22Rv1 (cell line): ENCODE data around the gene NID2.

Experiments used
- H3K27ac ChIP-seq: fragments of 450-650 bp; 2 replicates; pipeline ENCODE4 v1.5.1; 2017
- CTCF ChIP-seq: fragments of 450-650 bp; IDR thresholded peaks from 2 replicates; pipeline ENCODE4 v1.5.1; 2017; ENCODE audit warnings: mild to moderate bottlenecking
- ZFX ChIP-seq: fragments of 450-650 bp; IDR thresholded peaks from 2 replicates; pipeline ENCODE4 v1.6.1; 2017; ENCODE audit warnings: antibody characterized with exemption, borderline replicate concordance

NID2 gene

GRCh38 chr14:52090936-52091335 is 22.1 kb upstream of the NID2 start:
- no peak overlapping the region for H3K27ac ChIP-seq
- TF ChIP-seq ZFX (no peak), CTCF (no peak)

- no peak for TF ChIP-seq CTCF
- no peak for TF ChIP-seq ZFX
- H3K27ac ChIP-seq: no peak overlapping the region
Measured at GRCh38 chr14:52089218-52089617, 20.4 kb upstream of the NID2 start.

- H3K27ac ChIP-seq: no peak overlapping the region
- TF ChIP-seq CTCF (no peak), ZFX (no peak)
Measured at GRCh38 chr14:52086711-52087110, 17.9 kb upstream of the NID2 start.

DNA sequence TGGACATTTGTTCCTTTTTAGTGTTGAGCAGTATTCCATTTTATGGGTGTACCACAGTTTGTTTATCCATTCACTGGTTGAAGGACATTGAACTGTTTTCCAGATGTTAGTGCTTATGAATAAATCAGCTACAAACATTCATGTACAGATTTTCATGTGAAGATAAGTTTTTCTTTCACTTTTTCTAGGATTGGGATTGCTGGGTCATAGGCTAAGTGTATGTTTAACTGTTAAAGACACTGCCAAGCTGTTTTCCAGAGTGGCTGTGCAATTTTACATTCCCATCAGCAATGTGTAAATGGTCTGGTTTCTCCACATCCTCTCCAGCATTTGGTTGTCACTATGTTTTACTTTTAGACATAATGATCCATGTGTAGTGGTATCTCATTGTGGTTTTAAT is 14.0 kb upstream of the NID2 start:
- no peak overlapping the region for H3K27ac ChIP-seq
- TF ChIP-seq ZFX (no peak), CTCF (no peak)

DNA sequence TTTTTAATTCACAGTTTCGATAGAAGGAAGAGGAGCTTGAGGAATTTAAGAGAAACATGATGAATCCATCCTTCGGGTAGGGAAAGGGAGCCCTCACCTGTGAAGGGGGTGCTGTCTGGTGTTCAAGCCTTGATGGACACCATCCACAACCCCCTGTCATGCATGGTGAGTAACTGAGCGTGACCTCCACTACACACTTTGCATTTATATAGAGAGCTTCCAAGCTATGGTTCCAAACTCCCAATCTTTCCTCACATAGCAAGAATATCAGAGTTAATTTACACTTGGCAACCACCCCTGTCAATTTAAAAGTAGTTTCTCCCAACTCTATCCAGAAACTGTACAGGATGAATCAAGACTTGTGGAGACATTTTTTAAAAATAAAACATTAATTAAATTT is 13.1 kb upstream of the NID2 start:
- H3K27ac ChIP-seq: no peak overlapping the region
- TF ChIP-seq CTCF (no peak), ZFX (no peak)

- no peak overlapping the region for H3K27ac ChIP-seq
- TF ChIP-seq CTCF: no peak
- no peak for TF ChIP-seq ZFX
Measured at GRCh38 chr14:52080808-52081755, 12.2 kb upstream of the NID2 start.

DNA sequence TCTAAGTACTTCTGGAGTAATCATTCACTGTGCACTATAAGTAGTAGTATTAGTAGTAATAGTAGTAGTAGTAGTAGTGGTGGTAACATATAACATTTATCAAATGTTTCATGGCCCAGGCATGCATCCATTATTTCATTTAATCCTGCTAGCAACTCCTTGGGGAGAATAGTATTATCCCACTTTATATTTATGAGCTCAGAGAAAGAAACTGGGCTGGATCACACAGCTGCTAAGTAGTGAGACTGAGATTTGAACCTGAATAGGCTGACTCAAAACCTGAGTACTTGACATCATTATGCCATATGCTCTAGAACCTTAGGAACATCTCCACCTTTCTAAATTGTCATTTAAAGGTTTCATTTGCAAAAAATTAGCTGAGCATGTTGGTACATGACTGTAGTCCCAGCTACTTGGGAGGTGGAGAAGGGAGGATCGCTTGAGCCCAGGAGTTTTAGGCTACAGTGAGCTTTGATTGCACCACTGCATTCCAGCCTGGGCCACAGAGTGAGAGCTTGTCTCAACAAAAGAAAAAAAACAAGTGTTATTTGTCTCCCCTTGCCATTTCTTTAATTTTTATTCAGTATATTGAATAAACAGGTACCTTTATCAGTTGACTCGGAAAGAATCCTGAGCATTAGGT is 11.4 kb upstream of the NID2 start:
- H3K27ac ChIP-seq: no peak overlapping the region
- TF ChIP-seq CTCF (no peak), ZFX (no peak)
